Measurements from ENCODE around the gene MST1R.

MST1R gene

GRCh38 chr3:49901366-49902339 lies 2.0 kb downstream of the MST1R start:
- peak; percentile 41 for DNase-seq (ENCODE audit: low read depth)
- peak overlapping the region; percentile 28 for H3K4me3 ChIP-seq (ENCODE audit: low read length)
- no peak for TF ChIP-seq CTCF (IDR thresholded peaks at IDR 0.05; ENCODE audit: insufficient read depth, low read depth, low read length, missing control alignments)

- TF ChIP-seq CTCF (IDR thresholded peaks at IDR 0.05; ENCODE audit: insufficient read depth, low read depth, low read length, missing control alignments), result no peak
- peak overlapping the region; percentile 11 for H3K4me3 ChIP-seq (ENCODE audit: low read length)
- DNase-seq (ENCODE audit: low read depth), result peak; percentile 98
These were observed 3.1 kb downstream of the MST1R start for GRCh38 chr3:49900491-49901153.

GRCh38 chr3:49899815-49900214 lies 3.9 kb downstream of the MST1R start:
- H3K4me3 ChIP-seq (ENCODE audit: low read length), result no peak overlapping the region
- peak; percentile 25 for DNase-seq (ENCODE audit: low read depth)
- no peak for TF ChIP-seq CTCF (IDR thresholded peaks at IDR 0.05; ENCODE audit: insufficient read depth, low read depth, low read length, missing control alignments)

- no peak for TF ChIP-seq CTCF (IDR thresholded peaks at IDR 0.05; ENCODE audit: insufficient read depth, low read depth, low read length, missing control alignments)
- no peak for DNase-seq (ENCODE audit: low read depth)
- H3K4me3 ChIP-seq (ENCODE audit: low read length), result no peak overlapping the region
These were observed 4.7 kb downstream of the MST1R start for GRCh38 chr3:49898991-49899390.

- H3K4me3 ChIP-seq (ENCODE audit: low read length), result no peak overlapping the region
- no peak for DNase-seq (ENCODE audit: low read depth)
- TF ChIP-seq CTCF (IDR thresholded peaks at IDR 0.05; ENCODE audit: insufficient read depth, low read depth, low read length, missing control alignments), result no peak
These were observed 7.3 kb downstream of the MST1R start for GRCh38 chr3:49896345-49896744.

- no peak for TF ChIP-seq CTCF (IDR thresholded peaks at IDR 0.05; ENCODE audit: insufficient read depth, low read depth, low read length, missing control alignments)
- no peak for DNase-seq (ENCODE audit: low read depth)
These were observed 7.9 kb downstream of the MST1R start for GRCh38 chr3:49895791-49896190.

More at GRCh38 chr3:49895791-49896190, 7.9 kb downstream of the MST1R start:
- no peak overlapping the region for H3K4me3 ChIP-seq (ENCODE audit: low read length)

Measured in epithelial cell of esophagus (primary cell).